H1 (cell line): ENCODE measurements around the gene COA3. TPM values are rescaled to one million over a fixed set of nuclear protein-coding genes. Genes with fewer than 3 reads are reported as not detected.

Experiments used
- CTCF ChIA-PET: fragments of 300-600 bp; sonication (Branson Sonifier 250); formaldehyde crosslinking; loops from one replicate; lab custom pipeline; 2021; ENCODE audit not compliant: partially characterized antibody; lab: Charles Lee
- POLR2A ChIA-PET: fragments of 300-600 bp; sonication (Branson Sonifier 250); formaldehyde crosslinking; loops from one replicate; lab custom pipeline; 2021; ENCODE audit warnings: inconsistent platforms; ENCODE audit not compliant: partially characterized antibody; lab: Charles Lee
- DNase-seq, 2 experiments: peaks; one replicate each; pipeline versions ENCODE4 v3.0.0 to v3.0.0-alpha.2; 2010 to 2022; ENCODE audit warnings: low spot score in 2 of 2, low read depth in 1 of 2, mixed read lengths in 1 of 2
- FAIRE-seq: peaks from 2 replicates; lab custom pipeline; 2011; peaks lifted over from hg19 to GRCh38; lab: Jason Lieb, UNC
- H2AFZ ChIP-seq: 2 replicates; pipeline ENCODE4 v1.8.1; 2012; ENCODE audit warnings: low read length, inconsistent platforms
- H2AK5ac ChIP-seq: 2 replicates; pipeline ENCODE4 v1.6.1; 2013; ENCODE audit warnings: low read depth, low read length
- H2BK120ac ChIP-seq: replicated peaks from 2 replicates; pipeline ENCODE3; 2013; ENCODE audit warnings: low read depth, low read length, inconsistent platforms
- H2BK12ac ChIP-seq: 2 replicates; pipeline ENCODE4 v1.6.1; 2013; ENCODE audit warnings: low read depth, low read length
- H2BK15ac ChIP-seq: 2 replicates; pipeline ENCODE4 v1.6.1; 2013; ENCODE audit warnings: low read length
- H2BK20ac ChIP-seq: 2 replicates; pipeline ENCODE4 v1.6.1; 2013; ENCODE audit warnings: low read length
- H2BK5ac ChIP-seq: 2 replicates; pipeline ENCODE4 v1.6.1; 2013; ENCODE audit warnings: low read depth, low read length
- H3K14ac ChIP-seq: 2 replicates; pipeline ENCODE4 v1.6.1; 2013; ENCODE audit warnings: inconsistent platforms; ENCODE audit not compliant: insufficient read length
- H3K18ac ChIP-seq: 2 replicates; pipeline ENCODE4 v1.6.1; 2013; ENCODE audit warnings: low read length; ENCODE audit errors: extremely low read depth
- H3K23ac ChIP-seq: 2 replicates; pipeline ENCODE4 v1.6.1; 2013; ENCODE audit warnings: inconsistent platforms; ENCODE audit not compliant: insufficient read length
- H3K23me2 ChIP-seq: 2 replicates; pipeline ENCODE4 v1.6.1; 2013; ENCODE audit warnings: low read depth, low read length
- H3K27ac ChIP-seq: 2 replicates; pipeline ENCODE4 v1.6.1; 2011; ENCODE audit warnings: low read depth, low read length, inconsistent platforms
- H3K27me3 ChIP-seq, 4 experiments: replicated peaks in 1 of 4; 1 replicate in 1 of 4; 2 replicates in 3 of 4; pipeline versions ENCODE4 v1.6.1 to v1.8.1; 2011 to 2013; ENCODE audit warnings: low read length in 3 of 4, mild to moderate bottlenecking in 3 of 4, inconsistent platforms in 2 of 4, mixed read lengths in 2 of 4, moderate library complexity in 1 of 4; ENCODE audit not compliant: control insufficient read depth in 3 of 4, insufficient read depth in 3 of 4; ENCODE audit errors: extremely low read depth in 1 of 4
- H3K36me3 ChIP-seq, 4 experiments: 2 replicates each; pipeline versions ENCODE4 v1.6.1 to v1.8.1; 2011 to 2013; ENCODE audit warnings: mild to moderate bottlenecking in 4 of 4, low read length in 3 of 4, moderate library complexity in 2 of 4, control low read depth in 1 of 4, inconsistent platforms in 1 of 4; ENCODE audit not compliant: insufficient read depth in 4 of 4, control insufficient read depth in 2 of 4
- H3K4ac ChIP-seq: replicated peaks from 2 replicates; pipeline ENCODE3; 2013; ENCODE audit warnings: low read length, low read depth, mixed read lengths, inconsistent platforms; ENCODE audit not compliant: insufficient read length
- H3K4me1 ChIP-seq, 4 experiments: replicated peaks in 1 of 4; 1 replicate in 1 of 4; 2 replicates in 3 of 4; pipeline versions ENCODE4 v1.6.1 to v1.8.1; 2011 to 2013; ENCODE audit warnings: low read length in 3 of 4, inconsistent platforms in 2 of 4, mixed read lengths in 1 of 4; ENCODE audit not compliant: insufficient read depth in 4 of 4, control insufficient read depth in 3 of 4
- H3K4me2 ChIP-seq, 2 experiments: 2 replicates each; pipeline versions ENCODE4 v1.6.1 to v1.8.1; 2011 to 2013; ENCODE audit warnings: low read depth in 2 of 2, low read length in 2 of 2, control low read depth in 1 of 2, inconsistent platforms in 1 of 2, mild to moderate bottlenecking in 1 of 2; ENCODE audit not compliant: insufficient read depth in 1 of 2
- H3K4me3 ChIP-seq, 4 experiments: fragments of 200-600, 300-600 bp in 1 of 4; sonication (generic), shearing (Covaris generic), sonication (Bioruptor Twin) in 1 of 4; 2 replicates each; pipeline versions ENCODE4 v1.5.1 to v1.8.1; 2011 to 2016; ENCODE audit warnings: low read length in 4 of 4, low read depth in 3 of 4, control low read depth in 2 of 4, inconsistent platforms in 2 of 4, mild to moderate bottlenecking in 2 of 4, mixed read lengths in 1 of 4, moderate library complexity in 1 of 4; ENCODE audit not compliant: insufficient read depth in 2 of 4; ENCODE audit errors: extremely low read depth in 1 of 4
- H3K56ac ChIP-seq: replicated peaks from 2 replicates; pipeline ENCODE3; 2013; ENCODE audit warnings: low read depth, mild to moderate bottlenecking, mixed read lengths, low read length, inconsistent platforms; ENCODE audit not compliant: insufficient read length
- H3K79me1 ChIP-seq: 2 replicates; pipeline ENCODE4 v1.6.1; 2013; ENCODE audit warnings: low read depth, low read length, control low read depth
- H3K79me2 ChIP-seq, 2 experiments: 2 replicates each; pipeline versions ENCODE4 v1.6.1 to v1.8.1; 2012 to 2013; ENCODE audit warnings: low read length in 2 of 2, mild to moderate bottlenecking in 2 of 2, inconsistent platforms in 1 of 2; ENCODE audit not compliant: insufficient read depth in 2 of 2, control insufficient read depth in 1 of 2
- H3K9ac ChIP-seq, 4 experiments: replicated peaks in 1 of 4; 1 replicate in 1 of 4; 2 replicates in 3 of 4; pipeline versions ENCODE4 v1.6.1 to v1.8.1; 2011 to 2013; ENCODE audit warnings: low read depth in 3 of 4, low read length in 3 of 4, control low read depth in 2 of 4, mild to moderate bottlenecking in 2 of 4, moderate library complexity in 2 of 4, inconsistent platforms in 1 of 4; ENCODE audit errors: extremely low read depth in 1 of 4
- H3K9me3 ChIP-seq, 2 experiments: 2 replicates each; pipeline versions ENCODE4 v1.6.1 to v1.8.1; 2012 to 2013; ENCODE audit warnings: mild to moderate bottlenecking in 2 of 2, moderate library complexity in 2 of 2, control low read depth in 1 of 2, inconsistent platforms in 1 of 2, low read depth in 1 of 2, low read length in 1 of 2, mixed read lengths in 1 of 2; ENCODE audit not compliant: insufficient read depth in 2 of 2
- H4K20me1 ChIP-seq, 2 experiments: replicated peaks in 1 of 2; 2 replicates each; pipeline versions ENCODE3 to v1.8.1; 2011 to 2013; ENCODE audit warnings: inconsistent platforms in 2 of 2, low read length in 2 of 2, mild to moderate bottlenecking in 1 of 2; ENCODE audit not compliant: insufficient read depth in 2 of 2, control insufficient read depth in 1 of 2
- H4K5ac ChIP-seq: 2 replicates; pipeline ENCODE4 v1.6.1; 2013; ENCODE audit warnings: low read length, low read depth, mixed read lengths, inconsistent platforms; ENCODE audit not compliant: insufficient read length
- H4K8ac ChIP-seq: 2 replicates; pipeline ENCODE4 v1.8.0; 2013; ENCODE audit warnings: mild to moderate bottlenecking, moderate library complexity, low read length, inconsistent platforms; ENCODE audit not compliant: insufficient read depth; ENCODE audit errors: extremely low read depth
- H4K91ac ChIP-seq: replicated peaks from 2 replicates; pipeline ENCODE3; 2013; ENCODE audit warnings: low read length, mixed read lengths, inconsistent platforms; ENCODE audit not compliant: insufficient read length
- CEBPB ChIP-seq: IDR thresholded peaks from 2 replicates; pipeline ENCODE4 v1.6.1; 2012; ENCODE audit warnings: low read depth, low read length
- E2F6 ChIP-seq: IDR thresholded peaks from 2 replicates; pipeline ENCODE4 v1.6.1; 2012; ENCODE audit warnings: inconsistent platforms
- EGR1 ChIP-seq: IDR thresholded peaks from 2 replicates; pipeline ENCODE4 v1.6.1; 2011; ENCODE audit warnings: low read depth, low read length, borderline replicate concordance
- GTF2F1 ChIP-seq: IDR thresholded peaks from 2 replicates; pipeline ENCODE4 v1.6.1; 2012; ENCODE audit warnings: low read depth, low read length, improper control_type of control experiment, borderline replicate concordance
- NRF1 ChIP-seq: IDR thresholded peaks from 2 replicates; pipeline ENCODE4 v1.6.1; 2011; ENCODE audit warnings: mild to moderate bottlenecking, low read depth, low read length, improper control_type of control experiment
- PHF8 ChIP-seq: fragments of 200-600 bp; sonication (generic); conservative IDR thresholded peaks from 2 replicates; pipeline ENCODE4 v1.7.1; 2012; ENCODE audit warnings: low read depth, mild to moderate bottlenecking, inconsistent platforms, low read length, moderate library complexity
- POU5F1 ChIP-seq: IDR thresholded peaks from 2 replicates; pipeline ENCODE4 v1.6.1; 2011; ENCODE audit warnings: low read depth, mild to moderate bottlenecking, low read length, moderate library complexity
- SAP30 ChIP-seq: fragments of 300-600 bp; sonication (generic); IDR thresholded peaks from 2 replicates; pipeline ENCODE4 v1.7.1; 2012; ENCODE audit warnings: low read length, moderate library complexity, mild to moderate bottlenecking, inconsistent platforms; ENCODE audit not compliant: insufficient read depth, insufficient replicate concordance
- SIX5 ChIP-seq: IDR thresholded peaks from 2 replicates; pipeline ENCODE4 v1.6.1; 2011; ENCODE audit warnings: mild to moderate bottlenecking, low read depth, low read length
- SP4 ChIP-seq: IDR thresholded peaks from 2 replicates; pipeline ENCODE4 v1.6.1; 2012; ENCODE audit warnings: low read length, inconsistent platforms
- WGBS, 2 experiments: shearing (Covaris generic) in 1 of 2; methylation state at CpG; one replicate each; pipeline versions ENCODE4 v1.1.6 to v1.1.7; 2013 to 2015; ENCODE audit warnings: low lambda C conversion rate in 2 of 2, mixed read lengths in 2 of 2, inconsistent platforms in 1 of 2, low coverage in 1 of 2, missing lambda C conversion rate in 1 of 2; ENCODE audit not compliant: insufficient replicate concordance in 2 of 2, insufficient coverage in 1 of 2, insufficient read length in 1 of 2; ENCODE audit errors: extremely low coverage in 1 of 2, missing lambda C conversion rate in 1 of 2; 5-methylcytosine and 5-hydroxymethylcytosine counted together
- polyA plus RNA-seq, 7 experiments: library from polyadenylated mRNA; depleted of rRNA in 3 of 7; stranded (reverse) in 5 of 7; unstranded in 2 of 7; fragments of >200 nt in 5 of 7; fragments of 200-250 nt in 2 of 7; gene quantifications; 1 replicate in 5 of 7; 2 replicates in 1 of 7; 4 replicates in 1 of 7; pipeline versions ENCODE4 v1.2.1 to v1.2.3, GENCODE V29; 2011 to 2013; ENCODE audit warnings: missing spikeins in 2 of 7, mixed read lengths in 2 of 7
- total RNA-seq: library from RNA; stranded (reverse); fragmentation: NEBNext Ultra II Directional; extraction: Animal tissue kit (Norgen Biotek cat#: 25700); gene quantifications from 2 replicates; pipeline ENCODE4 v1.2.1, GENCODE V29; 2021

COA3 gene
- total and polyA plus RNA-seq, 2 of the 8 experiments (the other 6 are each of a cell fraction or from before 2014, with no cell fraction given), result 68.4 to 143 TPM

- Histone ChIP-seq H2AFZ (no peak overlapping the region), H3K9me3 (no peaks in the 10 kb centered on the region), H3K4me1 (peaks cover 0 to 3% (median under 1%) of the 10 kb centered on the region in 4 experiments; a peak in 2 of 7 replicates), H3K14ac (no peak overlapping the region), H2BK20ac (no peak overlapping the region), H3K79me1 (no peaks in the 10 kb centered on the region), H4K8ac (no peak overlapping the region), H3K9ac (no peak overlapping the region), H3K4me3 (no peak overlapping the region), H3K18ac (no peak overlapping the region), H3K56ac (no peak overlapping the region), H3K23me2 (no peaks in the 10 kb centered on the region), H3K4me2 (no peak overlapping the region), H3K79me2 (no peaks in the 10 kb centered on the region), H3K23ac (no peak overlapping the region), H2BK15ac (no peak overlapping the region), H3K27me3 (no peaks in the 10 kb centered on the region; a peak in 2 of 7 replicates), H3K36me3 (no peaks in the 10 kb centered on the region), H3K4ac (no peak overlapping the region), H2AK5ac (no peak overlapping the region), H2BK120ac (no peak overlapping the region), H2BK5ac (no peak overlapping the region), H4K20me1 (no peaks in the 10 kb centered on the region), H3K27ac (no peak overlapping the region), H2BK12ac (no peak overlapping the region), H4K5ac (no peak overlapping the region), H4K91ac (no peak overlapping the region)
- POLR2A ChIA-PET, result interaction anchor here (1.0 to 6.6 kb wide), 2 partner anchors 10 to 69 kb away, joined by 4 to 46 read pairs; partner anchors contain the start of gene RAMP2
- TF ChIP-seq NRF1 (no peak), EGR1 (no peak), POU5F1 (no peak), GTF2F1 (no peak), PHF8 (no peak), SAP30 (no peak), SIX5 (no peak), E2F6 (no peak), CEBPB (no peak), SP4 (no peak)
- WGBS, 2 experiments, result 92% methylated on average over 7 of the region's 7 CpGs; no CpG with 5 or more reads in 1 of the 2 experiments
- CTCF ChIA-PET, result interaction anchor here (0.6 to 10.0 kb wide), 5 partner anchors 10 to 172 kb away, joined by 3 to 81 read pairs (median 3); partner anchors contain the start of genes CNTD1 and RAMP2
- no peak for FAIRE-seq
- DNase-seq, result no peak
These were observed 46.9 kb downstream of the COA3 start for GRCh38 chr17:42751628-42752027.
